ENCODE data around the gene SEPHS2.

GRCh38 chr16:30459456-30459855 is 13.8 kb upstream of the SEPHS2 start:
- TF ChIP-seq JUND (IDR thresholded peaks at IDR 0.05; ENCODE audit: low read length) (no peak), ATF3 (IDR thresholded peaks at IDR 0.05; ENCODE audit: insufficient read depth, low read depth, low read length) (no peak), RAD21 (IDR thresholded peaks at IDR 0.05 in 1 of 2, conservative IDR thresholded peaks at IDR 0.05 in 1 of 2; ENCODE audit: low read depth in 2 of 2, low read length in 2 of 2) (no peak), TAF1 (IDR thresholded peaks at IDR 0.05; ENCODE audit: low read depth, low read length) (no peak), PHF8 (conservative IDR thresholded peaks at IDR 0.05; ENCODE audit: low read depth, low read length) (no peak), POLR2A (IDR thresholded peaks at IDR 0.05; ENCODE audit: control extremely low read depth in 1 of 2, low read depth in 2 of 2, low read length in 2 of 2) (no peak)
- TF ChIP-seq, protein P1, sequence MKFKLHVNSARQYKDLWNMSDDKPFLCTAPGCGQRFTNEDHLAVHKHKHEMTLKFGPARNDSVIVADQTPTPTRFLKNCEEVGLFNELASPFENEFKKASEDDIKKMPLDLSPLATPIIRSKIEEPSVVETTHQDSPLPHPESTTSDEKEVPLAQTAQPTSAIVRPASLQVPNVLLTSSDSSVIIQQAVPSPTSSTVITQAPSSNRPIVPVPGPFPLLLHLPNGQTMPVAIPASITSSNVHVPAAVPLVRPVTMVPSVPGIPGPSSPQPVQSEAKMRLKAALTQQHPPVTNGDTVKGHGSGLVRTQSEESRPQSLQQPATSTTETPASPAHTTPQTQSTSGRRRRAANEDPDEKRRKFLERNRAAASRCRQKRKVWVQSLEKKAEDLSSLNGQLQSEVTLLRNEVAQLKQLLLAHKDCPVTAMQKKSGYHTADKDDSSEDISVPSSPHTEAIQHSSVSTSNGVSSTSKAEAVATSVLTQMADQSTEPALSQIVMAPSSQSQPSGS (IDR thresholded peaks at IDR 0.05; ENCODE audit: low read length): no peak
